CD4-positive, alpha-beta memory T cell (primary cell): ENCODE data around the gene RRAGB. TPM values are rescaled to one million over a fixed set of nuclear protein-coding genes. Genes with fewer than 3 reads are reported as not detected.

Experiments
- CTCF ChIA-PET: fragments of 350-600 bp; sonication (Branson Sonifier 250); formaldehyde crosslinking; loops from one replicate; lab custom pipeline; 2021; ENCODE audit warnings: inconsistent platforms; ENCODE audit not compliant: partially characterized antibody; lab: Charles Lee
- POLR2A ChIA-PET: fragments of 350-600 bp; sonication (Branson Sonifier 250); formaldehyde crosslinking; loops from one replicate; lab custom pipeline; 2021; ENCODE audit not compliant: partially characterized antibody; lab: Charles Lee
- DNase-seq, 5 donors: peaks; one replicate each; pipeline versions ENCODE4 v3.0.0 to v3.0.0-alpha.2; 2020 to 2022; ENCODE audit warnings: mixed read lengths in 1 of 5
- H3K27ac ChIP-seq: one replicate; pipeline ENCODE4 v1.7.0; 2013; ENCODE audit warnings: low read depth, low read length
- H3K27me3 ChIP-seq: 2 replicates; pipeline ENCODE4 v1.7.0; 2013; ENCODE audit warnings: mild to moderate bottlenecking, low read length, moderate library complexity; ENCODE audit not compliant: insufficient read depth
- H3K36me3 ChIP-seq: 2 replicates; pipeline ENCODE4 v1.7.0; 2013; ENCODE audit warnings: mild to moderate bottlenecking, low read length, moderate library complexity; ENCODE audit not compliant: insufficient read depth
- H3K4me1 ChIP-seq: 2 replicates; pipeline ENCODE4 v1.7.0; 2013; ENCODE audit warnings: mild to moderate bottlenecking, low read length, moderate library complexity; ENCODE audit not compliant: insufficient read depth
- H3K4me3 ChIP-seq, 2 donors: one replicate each; pipeline ENCODE4 v1.7.0; 2013; ENCODE audit warnings: low read length in 2 of 2, mild to moderate bottlenecking in 1 of 2
- H3K9me3 ChIP-seq, 2 donors: one replicate each; pipeline ENCODE4 v1.7.0; 2013; ENCODE audit warnings: low read length in 2 of 2, control low read depth in 1 of 2; ENCODE audit not compliant: control insufficient read depth in 1 of 2
- H3K27ac Mint-ChIP-seq, 7 donors: one replicate each; pipeline ENCODE4 v1.8.0; 2020 to 2021; ENCODE audit warnings: mixed read lengths in 7 of 7, mild to moderate bottlenecking in 6 of 7, inconsistent platforms in 3 of 7, moderate library complexity in 3 of 7
- H3K27me3 Mint-ChIP-seq, 2 donors: one replicate each; pipeline ENCODE4 v1.8.0; 2020 to 2021; ENCODE audit warnings: mixed read lengths in 2 of 2
- H3K36me3 Mint-ChIP-seq, 2 donors: one replicate each; pipeline ENCODE4 v1.8.0; 2020 to 2021; ENCODE audit warnings: mixed read lengths in 2 of 2, inconsistent platforms in 1 of 2, mild to moderate bottlenecking in 1 of 2
- H3K4me1 Mint-ChIP-seq, 4 donors: one replicate each; pipeline ENCODE4 v1.8.0; 2020 to 2021; ENCODE audit warnings: mixed read lengths in 4 of 4, mild to moderate bottlenecking in 1 of 4
- H3K4me3 Mint-ChIP-seq, 8 donors: one replicate each; pipeline ENCODE4 v1.8.0; 2020 to 2021; ENCODE audit warnings: mixed read lengths in 8 of 8, mild to moderate bottlenecking in 7 of 8, moderate library complexity in 6 of 8, inconsistent platforms in 3 of 8
- H3K9me3 Mint-ChIP-seq, 8 donors: one replicate each; pipeline ENCODE4 v1.8.0; 2020 to 2021; ENCODE audit warnings: mixed read lengths in 8 of 8, mild to moderate bottlenecking in 5 of 8, inconsistent platforms in 3 of 8, moderate library complexity in 1 of 8
- intact Hi-C: fragments of 100-400 bp; cut with micrococcal nuclease; formaldehyde crosslinking; loops from one replicate; pipeline ENCODE4 v1.15.1; 2023
- polyA plus RNA-seq, 2 donors: library from polyadenylated mRNA; unstranded; fragments of 300-500 nt; fragmentation: Illumina TruSeq; gene quantifications; one replicate each; pipeline ENCODE4 v1.2.3, GENCODE V29; 2021
- total RNA-seq, 2 experiments: library from RNA; stranded (reverse); gene quantifications; one replicate each; pipeline ENCODE4 v1.2.3, GENCODE V29; 2021

RRAGB gene
- total and polyA plus RNA-seq, 4 experiments from 2014 or later = 9.8 to 16.6 (median 12.5) TPM

- no peak overlapping the region for H3K27ac ChIP-seq
- Mint-ChIP-seq H3K4me3 (no peak overlapping the region), H3K27ac (no peak overlapping the region), H3K4me1 (no peaks in the 10 kb centered on the region), H3K27me3 (no peaks in the 10 kb centered on the region), H3K36me3 (no peaks in the 10 kb centered on the region), H3K9me3 (peaks cover 0 to 5% (median under 1%) of the 10 kb centered on the region in 8 donors)
- ChIA-PET POLR2A (no interaction called here), CTCF (no interaction called here)
- intact Hi-C loops = no loop called here
- no peak overlapping the region for H3K4me3 ChIP-seq
- H3K4me1 ChIP-seq = no peaks in the 10 kb centered on the region
- H3K9me3 ChIP-seq = no peaks in the 10 kb centered on the region
- no peaks in the 10 kb centered on the region for H3K36me3 ChIP-seq
- no peaks in the 10 kb centered on the region for H3K27me3 ChIP-seq
- DNase-seq = no peak
These were observed 70.2 kb downstream of the RRAGB start for GRCh38 chrX:55787727-55788126.

- Mint-ChIP-seq H3K9me3 (peaks cover 0 to 4% (median 0%) of the 10 kb centered on the region in 8 donors), H3K36me3 (peaks cover 0 to 1% of the 10 kb centered on the region in 2 donors), H3K27me3 (no peaks in the 10 kb centered on the region), H3K4me1 (no peaks in the 10 kb centered on the region), H3K4me3 (no peak overlapping the region), H3K27ac (no peak overlapping the region)
- Histone ChIP-seq H3K27ac (no peak overlapping the region), H3K4me3 (no peak overlapping the region), H3K36me3 (no peaks in the 10 kb centered on the region), H3K4me1 (no peaks in the 10 kb centered on the region), H3K27me3 (no peaks in the 10 kb centered on the region), H3K9me3 (no peaks in the 10 kb centered on the region)
- CTCF ChIA-PET = no interaction called here
- intact Hi-C loops = no loop called here
- POLR2A ChIA-PET = no interaction called here
- no peak for DNase-seq
These were observed 76.9 kb downstream of the RRAGB start for GRCh38 chrX:55794405-55794804.

GRCh38 chrX:55796496-55796895, 78.9 kb downstream of the RRAGB start:
- Mint-ChIP-seq H3K36me3 (peaks cover 0 to 1% of the 10 kb centered on the region in 2 donors), H3K27me3 (no peaks in the 10 kb centered on the region), H3K9me3 (peaks cover 0 to 4% (median 0%) of the 10 kb centered on the region in 8 donors), H3K27ac (no peak overlapping the region), H3K4me1 (no peaks in the 10 kb centered on the region), H3K4me3 (no peak overlapping the region)
- intact Hi-C loops = no loop called here
- Histone ChIP-seq H3K4me3 (no peak overlapping the region), H3K36me3 (no peaks in the 10 kb centered on the region), H3K27ac (no peak overlapping the region), H3K27me3 (no peaks in the 10 kb centered on the region), H3K4me1 (no peaks in the 10 kb centered on the region), H3K9me3 (no peaks in the 10 kb centered on the region)
- DNase-seq = no peak
- POLR2A ChIA-PET = no interaction called here
- CTCF ChIA-PET = no interaction called here

DNA sequence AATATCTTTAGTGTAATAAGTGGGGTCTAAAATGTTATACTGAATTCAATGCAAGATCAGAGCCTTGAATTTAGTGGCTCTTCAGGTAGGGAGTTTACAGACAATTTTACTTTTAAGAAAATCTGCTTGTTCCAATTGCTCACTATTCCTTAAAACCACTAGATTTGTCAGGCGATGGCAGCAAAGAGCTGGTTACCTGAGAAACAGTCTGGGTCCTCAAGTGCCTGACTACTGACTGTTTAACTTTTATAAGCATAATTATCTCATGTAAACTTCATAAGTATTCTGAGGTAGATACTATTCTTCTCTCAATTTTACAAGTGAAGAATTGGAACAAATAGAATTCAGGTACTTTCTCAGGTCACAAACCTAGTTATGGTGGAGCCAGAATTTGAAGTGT, 84.3 kb downstream of the RRAGB start:
- CTCF ChIA-PET = interaction anchor here (1.3 kb wide), 1 partner anchor 84 kb away, joined by 3 read pairs; the partner anchor contains the start of gene RRAGB

More for the DNA sequence above, 84.3 kb downstream of the RRAGB start:
- no peaks in the 10 kb centered on the region for H3K4me1 ChIP-seq
- no peak overlapping the region for H3K27ac Mint-ChIP-seq
- DNase-seq = no peak
- peaks cover 0 to 4% (median 0%) of the 10 kb centered on the region in 8 donors for H3K9me3 Mint-ChIP-seq
- POLR2A ChIA-PET = no interaction called here
- intact Hi-C loops = no loop called here
- no peaks in the 10 kb centered on the region for H3K4me1 Mint-ChIP-seq
- H3K27ac ChIP-seq = no peak overlapping the region
- no peaks in the 10 kb centered on the region for H3K9me3 ChIP-seq
- no peak overlapping the region for H3K4me3 Mint-ChIP-seq
- H3K36me3 Mint-ChIP-seq = no peaks in the 10 kb centered on the region
- H3K27me3 ChIP-seq = no peaks in the 10 kb centered on the region
- no peaks in the 10 kb centered on the region for H3K27me3 Mint-ChIP-seq
- no peaks in the 10 kb centered on the region for H3K36me3 ChIP-seq
- no peak overlapping the region for H3K4me3 ChIP-seq

Other genes starting within 250 kb of the RRAGB start
- gene USP51, start 227.9 kb upstream of the RRAGB start, total RNA-seq = 1 to 10 TPM; 2.7 to 3.0 TPM
- under 1 TPM in 1 of 2 donors, not detected in 1; 0.11 TPM for gene USP51, start 227.9 kb upstream of the RRAGB start, polyA plus RNA-seq
- gene FOXR2, start 94.3 kb upstream of the RRAGB start, total RNA-seq = not detected
- not detected for gene FOXR2, start 94.3 kb upstream of the RRAGB start, polyA plus RNA-seq